Kidney epithelial cell (primary cell): Measurements from ENCODE around the gene KCTD2. TPM values are rescaled to one million over a fixed set of nuclear protein-coding genes. Genes with fewer than 3 reads are reported as not detected.

Source experiments
- DNase-seq: peaks from one replicate; pipeline ENCODE4 v3.0.0-alpha.2; 2010; ENCODE audit warnings: low read depth
- H3K27me3 ChIP-seq: 2 replicates; pipeline ENCODE4 v1.6.0; 2011; ENCODE audit warnings: low read length; ENCODE audit not compliant: control insufficient read depth, insufficient read depth
- H3K36me3 ChIP-seq: 2 replicates; pipeline ENCODE4 v1.5.1; 2011; ENCODE audit warnings: low read length; ENCODE audit not compliant: control insufficient read depth, insufficient read depth
- H3K4me3 ChIP-seq: 2 replicates; pipeline ENCODE4 v1.5.1; 2011; ENCODE audit warnings: low read depth, mild to moderate bottlenecking, control low read depth, low read length
- CTCF ChIP-seq: IDR thresholded peaks from 2 replicates; pipeline ENCODE4 v1.5.1; 2011; ENCODE audit warnings: mild to moderate bottlenecking, moderate library complexity, low read length, control low read depth, inconsistent platforms; ENCODE audit not compliant: insufficient read depth, poor library complexity, severe bottlenecking
- total RNA-seq: library from RNA; depleted of rRNA; stranded (reverse); fragments of >200 nt; gene quantifications from 2 replicates; pipeline ENCODE4 v1.2.3, GENCODE V29; 2015

Gene KCTD2
- total RNA-seq, 1 donor from 2014 or later, result 15.6 TPM

DNA sequence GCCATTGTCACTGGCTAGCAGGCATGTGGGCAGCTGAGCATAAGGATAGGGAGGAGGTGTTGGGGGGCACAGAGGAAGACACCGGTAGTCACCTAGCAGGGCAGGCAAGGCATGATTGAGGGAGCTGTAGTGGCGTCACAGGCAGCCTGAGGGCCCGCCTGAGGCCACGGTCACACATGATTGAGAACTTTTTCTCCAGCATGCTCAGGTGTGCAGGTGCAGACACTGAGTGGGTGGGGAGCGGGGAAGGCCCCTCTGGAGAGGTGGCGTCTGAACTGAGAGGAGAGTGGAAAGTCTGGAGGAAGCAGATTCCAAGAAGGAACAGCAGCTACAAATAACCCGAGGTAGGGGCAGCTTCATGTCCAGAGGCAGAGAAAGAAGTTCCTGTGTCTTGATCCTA lies 51.8 kb downstream of the KCTD2 start:
- no peaks in the 10 kb centered on the region for H3K27me3 ChIP-seq
- DNase-seq, result no peak
- H3K4me3 ChIP-seq, result no peak overlapping the region
- H3K36me3 ChIP-seq, result peaks cover 1% of the 10 kb centered on the region
- TF ChIP-seq CTCF, result no peak

DNA sequence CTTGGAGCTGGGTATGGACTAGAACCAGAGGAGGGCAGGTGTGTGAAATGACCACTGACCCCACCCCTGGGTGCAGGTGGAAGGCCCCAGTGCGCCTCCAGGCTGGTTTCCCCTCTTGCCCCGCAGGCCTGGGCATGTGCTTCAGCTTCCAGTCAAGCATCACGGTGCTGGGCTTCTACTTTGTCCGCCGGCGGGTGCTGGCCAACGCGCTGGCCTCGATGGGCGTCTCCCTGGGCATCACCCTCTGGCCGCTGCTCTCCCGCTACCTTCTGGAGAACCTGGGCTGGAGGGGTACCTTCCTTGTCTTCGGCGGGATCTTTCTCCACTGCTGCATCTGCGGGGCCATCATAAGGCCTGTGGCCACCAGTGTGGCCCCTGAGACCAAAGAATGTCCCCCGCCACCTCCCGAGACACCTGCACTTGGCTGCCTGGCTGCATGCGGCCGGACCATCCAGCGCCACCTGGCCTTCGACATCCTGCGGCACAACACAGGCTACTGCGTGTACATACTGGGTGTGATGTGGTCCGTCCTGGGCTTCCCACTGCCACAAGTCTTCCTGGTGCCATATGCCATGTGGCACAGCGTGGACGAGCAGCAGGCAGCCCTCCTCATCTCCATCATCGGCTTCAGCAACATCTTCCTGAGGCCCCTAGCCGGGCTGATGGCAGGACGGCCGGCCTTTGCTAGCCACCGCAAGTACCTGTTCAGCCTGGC lies 53.0 kb downstream of the KCTD2 start:
- H3K27me3 ChIP-seq, result no peaks in the 10 kb centered on the region
- no peak for TF ChIP-seq CTCF
- H3K36me3 ChIP-seq, result no peaks in the 10 kb centered on the region
- no peak overlapping the region for H3K4me3 ChIP-seq
- DNase-seq, result no peak

GRCh38 chr17:75102385-75102821 lies 55.4 kb downstream of the KCTD2 start:
- DNase-seq, result no peak
- Histone ChIP-seq H3K27me3 (no peaks in the 10 kb centered on the region), H3K36me3 (no peaks in the 10 kb centered on the region), H3K4me3 (no peak overlapping the region)
- TF ChIP-seq CTCF, result no peak

- no peak overlapping the region for H3K4me3 ChIP-seq
- no peaks in the 10 kb centered on the region for H3K27me3 ChIP-seq
- H3K36me3 ChIP-seq, result no peaks in the 10 kb centered on the region
- DNase-seq, result no peak
- no peak for TF ChIP-seq CTCF
Measured at GRCh38 chr17:75103601-75104554, 56.9 kb downstream of the KCTD2 start.

DNA sequence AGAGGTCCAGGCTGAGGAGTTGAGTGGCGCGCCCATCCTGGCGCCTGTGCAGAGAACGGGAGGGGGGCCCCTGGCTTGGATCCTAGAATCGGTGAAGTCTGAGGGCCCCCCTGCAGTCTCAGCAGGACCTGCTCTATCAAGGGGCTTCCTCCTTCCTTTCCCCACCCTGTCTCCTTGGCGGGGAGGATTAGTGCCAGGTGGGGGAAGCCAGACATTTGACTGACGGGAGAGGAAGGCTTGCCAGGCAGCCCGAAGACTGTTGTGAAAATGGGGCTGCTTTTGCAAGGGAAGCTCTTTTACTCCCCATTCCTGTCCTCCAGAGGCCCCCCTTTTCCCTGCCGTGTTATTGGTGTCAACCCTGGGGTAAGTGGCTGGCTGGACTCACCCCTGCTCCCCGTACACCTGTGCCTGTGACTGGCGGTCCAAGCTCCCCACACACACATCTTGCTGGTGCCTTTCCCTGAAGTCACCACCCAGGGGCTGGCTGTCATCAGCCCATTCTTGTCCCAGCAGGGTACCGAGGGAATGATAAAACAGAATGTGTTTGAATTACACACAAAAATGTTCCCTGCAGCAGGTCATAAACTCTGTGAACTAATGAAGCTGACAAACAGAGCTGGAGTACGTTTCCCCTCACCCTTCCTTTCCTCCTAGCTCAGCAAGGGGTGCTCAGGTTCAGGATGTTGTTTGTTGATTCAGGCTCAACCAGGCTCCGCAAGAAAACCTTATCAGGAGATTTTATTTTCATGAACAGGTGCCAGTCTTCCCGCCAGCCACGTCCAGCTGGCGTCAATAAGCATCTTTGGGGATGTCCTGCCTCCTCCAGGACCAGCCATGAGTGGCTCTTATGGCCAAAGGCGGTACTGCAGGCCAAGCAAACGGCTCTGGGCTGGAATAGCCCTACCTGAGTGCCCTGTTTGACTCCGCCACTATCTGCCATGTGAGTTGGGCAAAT lies 58.4 kb downstream of the KCTD2 start:
- no peaks in the 10 kb centered on the region for H3K36me3 ChIP-seq
- H3K4me3 ChIP-seq, result no peak overlapping the region
- H3K27me3 ChIP-seq, result no peaks in the 10 kb centered on the region
- DNase-seq, result no peak
- peak; percentile 84 for TF ChIP-seq CTCF
